HG03139 (cell line): ENCODE measurements around the gene HYDIN.
"Not testable (repeated sequence)": the region's sequence is repeated elsewhere in the genome, so short reads cannot be mapped to it uniquely, and the experiment has no call there.

ENCODE experiments used
- ATAC-seq: cut with Tn5 transposase; IDR thresholded peaks from one replicate; pipeline ENCODE4 v1.9.1; 2021; ENCODE audit not compliant: unreplicated experiment

HYDIN gene

GRCh38 chr16:70882311-70882710, 348.2 kb downstream of the HYDIN start:
- not testable (repeated sequence) for ATAC-seq

GRCh38 chr16:70877895-70878294, 352.6 kb downstream of the HYDIN start:
- ATAC-seq, result not testable (repeated sequence)

- ATAC-seq, result not testable (repeated sequence)
These were observed 354.1 kb downstream of the HYDIN start for GRCh38 chr16:70876442-70876841.

- ATAC-seq, result not testable (repeated sequence)
These were observed 365.8 kb downstream of the HYDIN start for GRCh38 chr16:70864698-70865097.

- not testable (repeated sequence) for ATAC-seq
These were observed 368.5 kb downstream of the HYDIN start for GRCh38 chr16:70861996-70862395.

- not testable (repeated sequence) for ATAC-seq
These were observed 379.2 kb downstream of the HYDIN start for GRCh38 chr16:70851299-70851698.

- ATAC-seq, result not testable (repeated sequence)
These were observed 406.9 kb downstream of the HYDIN start for GRCh38 chr16:70823498-70824118.

- ATAC-seq, result not testable (repeated sequence)
These were observed 407.8 kb downstream of the HYDIN start for GRCh38 chr16:70822734-70823133.

- not testable (repeated sequence) for ATAC-seq
These were observed 412.4 kb downstream of the HYDIN start for GRCh38 chr16:70818088-70818487.

- no peak for ATAC-seq
These were observed 421.0 kb downstream of the HYDIN start for GRCh38 chr16:70809392-70810060.

- ATAC-seq, result no peak
These were observed 422.2 kb downstream of the HYDIN start for GRCh38 chr16:70808371-70808770.

- no peak for ATAC-seq
These were observed 424.7 kb downstream of the HYDIN start for GRCh38 chr16:70805787-70806186.

GRCh38 chr16:70805380-70805779, 425.1 kb downstream of the HYDIN start:
- no peak for ATAC-seq

GRCh38 chr16:70804734-70805169, 425.8 kb downstream of the HYDIN start:
- no peak for ATAC-seq

GRCh38 chr16:70804153-70804733, 426.3 kb downstream of the HYDIN start:
- no peak for ATAC-seq

- no peak for ATAC-seq
These were observed 427.2 kb downstream of the HYDIN start for GRCh38 chr16:70803319-70803718.

- ATAC-seq, result no peak
These were observed 428.9 kb downstream of the HYDIN start for GRCh38 chr16:70801611-70802010.

GRCh38 chr16:70800781-70801480, 429.6 kb downstream of the HYDIN start, which contains the start of gene VAC14:
TSS of gene VAC14 (minus strand) at chr16:70801158. CDS start at chr16:70800900, 258 bp downstream.
- ATAC-seq, result peak; percentile 92

GRCh38 chr16:70800311-70800710, 430.2 kb downstream of the HYDIN start:
- ATAC-seq, result no peak

GRCh38 chr16:70796301-70796700, 434.2 kb downstream of the HYDIN start:
- ATAC-seq, result no peak

- no peak for ATAC-seq
These were observed 435.1 kb downstream of the HYDIN start for GRCh38 chr16:70795296-70795912.
